Colonic mucosa (tissue), 4 donors: ENCODE measurements around the gene GSTA4. TPM values are rescaled to one million over a fixed set of nuclear protein-coding genes. Genes with fewer than 3 reads are reported as not detected.
"Not testable (repeated sequence)": the region's sequence is repeated elsewhere in the genome, so short reads cannot be mapped to it uniquely, and the experiment has no call there.

Source experiments
- DNase-seq: peaks from one replicate; pipeline ENCODE4 v3.0.0-alpha.2; 2020
- H3K27ac ChIP-seq: fragments of 200-600 bp; one replicate; pipeline ENCODE4 v1.8.0; 2021
- H3K27me3 ChIP-seq: fragments of 200-600 bp; one replicate; pipeline ENCODE4 v1.8.0; 2021
- H3K36me3 ChIP-seq: fragments of 200-600 bp; one replicate; pipeline ENCODE4 v1.8.0; 2021
- H3K4me1 ChIP-seq: fragments of 200-600 bp; one replicate; pipeline ENCODE4 v1.8.0; 2021; ENCODE audit warnings: mild to moderate bottlenecking
- H3K4me3 ChIP-seq: fragments of 200-600 bp; one replicate; pipeline ENCODE4 v1.8.0; 2021
- H3K9ac ChIP-seq, 2 donors: one replicate each; pipeline ENCODE4 v1.7.0; 2013; ENCODE audit warnings: control low read depth in 2 of 2, low read depth in 2 of 2, low read length in 2 of 2
- H3K9me3 ChIP-seq: fragments of 200-600 bp; one replicate; pipeline ENCODE4 v1.8.0; 2021
- CTCF ChIP-seq: fragments of 200-600 bp; IDR thresholded peaks from one replicate; pipeline ENCODE4 v1.8.0; 2022; ENCODE audit warnings: antibody characterized with exemption, mild to moderate bottlenecking
- intact Hi-C: fragments of 100-400 bp; cut with DNase I; formaldehyde crosslinking; loops from one replicate; pipeline ENCODE4 v1.14.1; 2022
- total RNA-seq, 2 donors: library from RNA; stranded (reverse); fragmentation: NEBNext Ultra II Directional in 1 of 2; extraction: Animal tissue kit (Norgen Biotek cat#: 25700) in 1 of 2; gene quantifications; one replicate each; pipeline ENCODE4 v1.2.1, GENCODE V29; 2021
- donor health status: healthy.
- donor health status: DM: no; HTN: no; CAD: no.
- donor health status: DM: no; HTN: no; CAD: no.

GSTA4 gene
- total RNA-seq, 2 donors from 2014 or later, result 13.5 to 17.0 TPM

- intact Hi-C loops, result no loop called here
- H3K4me3 ChIP-seq, result no peak overlapping the region
- no peaks in the 10 kb centered on the region for H3K4me1 ChIP-seq
- TF ChIP-seq CTCF, result no peak
- no peak overlapping the region for H3K27ac ChIP-seq
- no peaks in the 10 kb centered on the region for H3K36me3 ChIP-seq
- DNase-seq, result no peak
- no peaks in the 10 kb centered on the region for H3K27me3 ChIP-seq
- no peaks in the 10 kb centered on the region for H3K9me3 ChIP-seq
- H3K9ac ChIP-seq, result no peak overlapping the region
Observed at GRCh38 chr6:52965380-52965779, 29.7 kb downstream of the GSTA4 start.

GRCh38 chr6:52964318-52964717, 30.8 kb downstream of the GSTA4 start:
- intact Hi-C loops, result no loop called here
- no peak for TF ChIP-seq CTCF

GRCh38 chr6:52962701-52963100, 32.4 kb downstream of the GSTA4 start:
- Histone ChIP-seq H3K27me3 (no peaks in the 10 kb centered on the region), H3K27ac (no peak overlapping the region), H3K4me1 (no peaks in the 10 kb centered on the region), H3K9me3 (no peaks in the 10 kb centered on the region), H3K9ac (no peak overlapping the region), H3K36me3 (no peaks in the 10 kb centered on the region), H3K4me3 (no peak overlapping the region)
- DNase-seq, result no peak
- intact Hi-C loops, result no loop called here
- TF ChIP-seq CTCF, result no peak

More at GRCh38 chr6:52964318-52964717, 30.8 kb downstream of the GSTA4 start:
- no peak overlapping the region for H3K9ac ChIP-seq
- H3K27ac ChIP-seq, result no peak overlapping the region
- H3K9me3 ChIP-seq, result no peaks in the 10 kb centered on the region
- no peaks in the 10 kb centered on the region for H3K36me3 ChIP-seq
- H3K4me3 ChIP-seq, result no peak overlapping the region
- no peaks in the 10 kb centered on the region for H3K27me3 ChIP-seq
- no peaks in the 10 kb centered on the region for H3K4me1 ChIP-seq
- DNase-seq, result no peak

GRCh38 chr6:52961022-52961421, 34.1 kb downstream of the GSTA4 start:
- H3K27me3 ChIP-seq, H3K4me1 ChIP-seq, H3K9me3 ChIP-seq, H3K36me3 ChIP-seq, intact Hi-C loops, H3K4me3 ChIP-seq, H3K9ac ChIP-seq, H3K27ac ChIP-seq, DNase-seq: not testable (repeated sequence)

- intact Hi-C loops, H3K9me3 ChIP-seq, H3K9ac ChIP-seq, H3K36me3 ChIP-seq, H3K27ac ChIP-seq, DNase-seq, H3K4me3 ChIP-seq, H3K4me1 ChIP-seq, H3K27me3 ChIP-seq: not testable (repeated sequence)
Observed at GRCh38 chr6:52960211-52960610, 34.9 kb downstream of the GSTA4 start.

- Histone ChIP-seq H3K27ac (no peak overlapping the region), H3K4me3 (no peak overlapping the region), H3K9ac (no peak overlapping the region), H3K9me3 (no peaks in the 10 kb centered on the region), H3K36me3 (no peaks in the 10 kb centered on the region), H3K27me3 (no peaks in the 10 kb centered on the region), H3K4me1 (no peaks in the 10 kb centered on the region)
- no peak for TF ChIP-seq CTCF
- DNase-seq, result no peak
- intact Hi-C loops, result no loop called here
Observed at GRCh38 chr6:52958546-52959255, 36.4 kb downstream of the GSTA4 start.
